ACC112 (cell line): ENCODE results near the gene RNF40.
A peak's percentile ranks its signal among the peaks of the same experiment; 100 is the strongest.

ENCODE experiments used
- H2AFZ ChIP-seq: fragments of 200-600 bp; sonication (generic); one replicate; pipeline ENCODE4 v1.6.0; 2017; ENCODE audit warnings: antibody characterized with exemption, low read length; ENCODE audit not compliant: unreplicated experiment
- H3K27ac ChIP-seq: fragments of 200-600 bp; sonication (generic); 2 replicates; pipeline ENCODE4 v1.5.1; 2014; ENCODE audit warnings: low read depth, mild to moderate bottlenecking, antibody characterized with exemption, low read length, moderate library complexity
- H3K27me3 ChIP-seq: fragments of 200-600 bp; sonication (generic); 2 replicates; pipeline ENCODE4 v1.6.1; 2014; ENCODE audit warnings: mild to moderate bottlenecking, antibody characterized with exemption, low read length, moderate library complexity, mixed read lengths; ENCODE audit not compliant: insufficient read depth
- H3K36me3 ChIP-seq: fragments of 200-600 bp; sonication (generic); 2 replicates; pipeline ENCODE4 v1.6.1; 2016; ENCODE audit warnings: mild to moderate bottlenecking, antibody characterized with exemption, low read length, moderate library complexity, mixed read lengths; ENCODE audit not compliant: insufficient read depth
- H3K4me1 ChIP-seq: fragments of 200-600 bp; sonication (generic); one replicate; pipeline ENCODE4 v1.6.1; 2016; ENCODE audit warnings: low read length, mixed read lengths; ENCODE audit not compliant: insufficient read depth, unreplicated experiment, control insufficient read depth
- H3K4me3 ChIP-seq: fragments of 200-600 bp; sonication (generic); 2 replicates; pipeline ENCODE4 v1.5.1; 2014; ENCODE audit warnings: mild to moderate bottlenecking, low read depth, low read length
- H3K79me2 ChIP-seq: fragments of 200-600 bp; sonication (generic); one replicate; pipeline ENCODE4 v1.6.0; 2016; ENCODE audit warnings: low read length; ENCODE audit not compliant: control insufficient read depth, unreplicated experiment, insufficient read depth

The RNF40 gene

GRCh38 chr16:30774367-30775130, 12.4 kb downstream of the RNF40 start:
- H2AFZ ChIP-seq = no peak overlapping the region
- peaks cover 2% of the 10 kb centered on the region for H3K79me2 ChIP-seq
- H3K36me3 ChIP-seq = no peaks in the 10 kb centered on the region; the same call in 1 of the 2 replicates
- H3K4me1 ChIP-seq = peaks cover 20% of the 10 kb centered on the region
- no peaks in the 10 kb centered on the region for H3K27me3 ChIP-seq
- H3K4me3 ChIP-seq = peak overlapping the region; percentile 96
- H3K27ac ChIP-seq = 0 out of 2 replicates have a peak overlapping the region, but pooled peaks have one; percentile 87

DNA sequence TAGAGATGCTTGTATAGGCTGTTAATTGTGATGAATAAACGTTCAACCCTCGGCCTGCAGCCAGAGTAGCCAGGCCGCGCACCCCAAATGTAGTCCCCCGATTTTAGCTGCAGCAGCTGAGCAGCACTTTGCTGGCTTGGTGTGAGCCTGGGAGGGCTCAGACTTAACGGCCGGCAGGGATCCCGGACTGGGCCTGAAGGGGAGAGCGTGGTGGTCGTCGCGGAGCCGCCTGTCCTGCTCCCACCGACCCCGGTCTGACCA, 12.9 kb downstream of the RNF40 start:
- Histone ChIP-seq H2AFZ (no peak overlapping the region), H3K36me3 (no peaks in the 10 kb centered on the region; the same call in 1 of the 2 replicates), H3K27ac (0 out of 2 replicates have a peak overlapping the region, but pooled peaks have one; percentile 87), H3K79me2 (peaks cover 2% of the 10 kb centered on the region), H3K4me3 (peak overlapping the region; percentile 96), H3K4me1 (peaks cover 20% of the 10 kb centered on the region), H3K27me3 (no peaks in the 10 kb centered on the region)

GRCh38 chr16:30775392-30776188, 13.5 kb downstream of the RNF40 start:
- Histone ChIP-seq H3K4me3 (peak overlapping the region; percentile 96), H3K27me3 (no peaks in the 10 kb centered on the region), H3K4me1 (peaks cover 20% of the 10 kb centered on the region), H2AFZ (peak overlapping the region; percentile 9), H3K36me3 (no peaks in the 10 kb centered on the region; the same call in 1 of the 2 replicates), H3K79me2 (peaks cover 2% of the 10 kb centered on the region), H3K27ac (peak overlapping the region; percentile 87)

DNA sequence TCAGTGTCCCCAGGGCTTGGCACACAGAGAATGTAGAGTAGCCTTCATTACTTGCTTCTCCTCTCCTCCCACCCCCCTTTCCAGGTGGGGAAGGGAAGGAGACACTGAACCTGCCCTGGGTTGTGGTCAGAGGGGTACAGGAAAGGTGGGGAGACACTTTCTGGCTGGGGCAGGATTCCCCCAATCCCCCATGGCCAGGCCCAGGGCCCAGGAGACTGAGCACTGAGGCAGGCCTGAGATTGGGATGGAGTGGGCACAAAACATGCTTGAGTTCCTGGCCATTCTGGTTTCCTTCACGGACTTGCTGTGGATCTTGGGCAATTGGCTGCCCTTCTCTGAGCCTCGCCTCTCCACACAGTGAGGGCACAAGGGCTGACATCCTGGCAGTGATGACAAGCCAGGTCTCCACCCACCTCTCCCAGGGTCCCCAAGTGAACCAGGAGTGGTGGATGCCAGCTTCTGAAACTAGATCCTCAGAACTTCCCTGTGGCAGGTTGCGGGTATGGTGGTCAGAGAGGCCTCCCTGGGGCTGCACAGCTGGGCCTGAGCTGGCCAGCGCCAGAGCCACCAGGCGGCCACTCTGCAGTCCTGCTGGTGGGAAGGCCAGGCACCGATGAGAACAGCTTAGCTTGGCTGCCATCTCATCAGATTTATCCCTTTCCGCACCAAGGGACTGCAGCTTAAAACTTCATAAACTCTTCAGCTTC, 15.6 kb downstream of the RNF40 start:
- Histone ChIP-seq H3K27me3 (no peaks in the 10 kb centered on the region), H3K36me3 (peaks cover 8% of the 10 kb centered on the region; the same call in 1 of the 2 replicates), H3K27ac (peak overlapping the region; percentile 39; the same call in 1 of the 2 replicates), H3K4me3 (no peak overlapping the region), H3K4me1 (peaks cover 20% of the 10 kb centered on the region), H2AFZ (no peak overlapping the region), H3K79me2 (peaks cover 2% of the 10 kb centered on the region)

DNA sequence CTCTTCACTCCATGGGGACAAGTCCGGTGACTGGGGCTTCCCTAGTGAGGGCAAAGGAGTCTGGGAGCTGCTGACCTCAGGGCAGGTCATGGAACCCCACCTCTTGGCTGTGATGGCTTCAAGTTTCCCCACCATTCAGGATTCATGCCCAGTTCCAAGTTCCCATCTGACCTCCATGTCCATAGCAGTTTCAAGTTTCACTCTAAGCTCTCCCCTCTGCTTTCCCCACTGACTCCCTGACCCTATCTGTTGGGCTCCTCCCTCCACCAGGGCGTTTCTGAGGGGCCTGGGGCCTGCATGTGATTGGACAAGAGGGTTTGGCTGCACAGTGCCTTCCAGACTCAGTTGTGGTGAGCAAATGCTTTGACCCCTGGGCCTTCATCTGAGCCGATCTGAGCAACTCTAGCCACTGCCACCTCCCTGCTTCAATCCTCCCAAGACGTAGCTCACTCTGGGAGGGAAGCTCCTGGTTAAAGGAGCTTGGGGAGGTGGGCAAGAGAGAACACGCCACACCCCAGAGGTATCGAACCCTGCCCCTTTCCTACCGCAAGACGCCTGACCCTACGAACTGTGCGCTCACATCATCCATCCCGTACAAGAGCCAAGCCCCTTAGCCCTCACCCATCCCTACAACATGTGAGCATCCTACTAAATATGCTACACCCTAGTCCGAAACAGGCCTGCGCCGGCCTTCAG, 16.6 kb downstream of the RNF40 start:
- Histone ChIP-seq H2AFZ (no peak overlapping the region), H3K27ac (peak overlapping the region; percentile 39; the same call in 1 of the 2 replicates), H3K36me3 (peaks cover 8% of the 10 kb centered on the region; the same call in 1 of the 2 replicates)

DNA sequence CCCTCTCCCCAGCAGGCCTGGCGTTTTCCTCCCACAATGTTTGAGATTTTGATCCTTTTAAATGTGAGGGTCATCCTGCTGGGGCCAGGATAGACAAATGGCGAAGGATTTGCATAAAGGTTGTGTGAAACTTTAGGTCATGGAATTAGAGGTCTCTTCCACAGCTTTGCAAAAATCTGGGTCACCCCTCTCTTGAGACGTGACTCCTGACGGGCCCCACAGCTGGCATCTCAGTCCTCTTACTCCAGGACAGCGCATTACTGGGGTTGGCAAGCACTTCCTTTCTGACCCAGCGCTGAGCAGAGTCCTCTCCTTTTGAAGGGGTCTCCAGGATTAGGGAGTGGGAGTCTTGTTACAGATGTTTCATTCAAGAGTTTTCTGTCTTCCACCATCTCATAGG, 17.5 kb downstream of the RNF40 start:
- Histone ChIP-seq H3K36me3 (peaks cover 8% of the 10 kb centered on the region; the same call in 1 of the 2 replicates), H3K79me2 (peaks cover 4% of the 10 kb centered on the region), H2AFZ (no peak overlapping the region), H3K4me1 (peaks cover 17% of the 10 kb centered on the region), H3K4me3 (no peak overlapping the region), H3K27me3 (no peaks in the 10 kb centered on the region), H3K27ac (no peak overlapping the region)

More for the DNA sequence above, 16.6 kb downstream of the RNF40 start:
- H3K79me2 ChIP-seq = peaks cover 2% of the 10 kb centered on the region
- H3K27me3 ChIP-seq = no peaks in the 10 kb centered on the region
- H3K4me3 ChIP-seq = no peak overlapping the region
- peaks cover 20% of the 10 kb centered on the region for H3K4me1 ChIP-seq

GRCh38 chr16:30780021-30780420, 17.9 kb downstream of the RNF40 start:
- no peak overlapping the region for H3K27ac ChIP-seq
- no peak overlapping the region for H3K4me3 ChIP-seq
- H3K4me1 ChIP-seq = peaks cover 13% of the 10 kb centered on the region
- peaks cover 8% of the 10 kb centered on the region for H3K79me2 ChIP-seq
- peaks cover 8% of the 10 kb centered on the region; the same call in 1 of the 2 replicates for H3K36me3 ChIP-seq
- no peaks in the 10 kb centered on the region for H3K27me3 ChIP-seq
- no peak overlapping the region for H2AFZ ChIP-seq

GRCh38 chr16:30780549-30780948, 18.4 kb downstream of the RNF40 start:
- Histone ChIP-seq H2AFZ (no peak overlapping the region), H3K36me3 (peaks cover 8% of the 10 kb centered on the region; the same call in 1 of the 2 replicates), H3K4me1 (peaks cover 15% of the 10 kb centered on the region), H3K27me3 (no peaks in the 10 kb centered on the region), H3K4me3 (no peak overlapping the region), H3K79me2 (peaks cover 13% of the 10 kb centered on the region), H3K27ac (no peak overlapping the region)

DNA sequence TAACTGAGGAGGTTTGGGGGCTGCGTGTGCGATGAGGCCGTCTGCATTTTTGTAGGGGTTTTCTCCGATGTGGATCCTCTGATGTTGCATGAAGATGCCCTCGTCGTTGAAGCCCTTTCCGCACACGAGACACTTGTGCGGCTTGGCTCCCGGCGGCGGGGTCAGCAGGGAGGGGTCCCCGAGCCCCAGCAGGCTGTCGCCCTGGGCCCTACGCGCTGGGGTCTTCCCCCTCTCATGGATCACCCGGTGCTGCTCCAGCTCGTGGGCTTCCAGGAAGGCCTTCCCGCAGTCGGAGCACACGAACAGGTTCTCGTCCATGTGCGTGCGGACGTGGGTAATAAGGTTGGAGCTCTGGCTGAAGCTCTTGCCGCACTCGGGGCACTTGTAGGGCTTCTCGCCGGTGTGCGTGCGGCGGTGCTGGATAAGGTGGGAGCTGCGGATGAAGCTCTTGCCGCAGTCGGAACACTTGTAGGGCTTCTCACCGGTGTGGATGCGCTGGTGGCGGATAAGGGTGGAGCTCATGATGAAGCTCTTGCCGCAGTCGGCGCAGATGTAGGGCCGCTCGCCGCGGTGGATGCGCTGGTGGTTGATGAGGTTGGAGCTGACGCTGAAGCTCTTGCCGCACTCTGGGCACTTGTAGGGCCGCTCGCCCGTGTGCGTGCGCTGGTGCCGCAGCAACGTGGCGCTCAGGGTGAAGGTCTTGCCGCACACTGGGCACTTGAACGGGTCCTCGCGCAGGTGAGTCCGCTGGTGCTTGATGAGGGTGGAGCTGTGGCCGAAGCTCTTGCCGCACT, 20.6 kb downstream of the RNF40 start:
- peaks cover 30% of the 10 kb centered on the region for H3K79me2 ChIP-seq
- H2AFZ ChIP-seq = no peak overlapping the region
- H3K36me3 ChIP-seq = peaks cover 8% of the 10 kb centered on the region; the same call in 1 of the 2 replicates
- peaks cover 15% of the 10 kb centered on the region for H3K4me1 ChIP-seq
- H3K27me3 ChIP-seq = no peaks in the 10 kb centered on the region
- H3K27ac ChIP-seq = no peak overlapping the region
- H3K4me3 ChIP-seq = no peak overlapping the region
